22Rv1 (cell line): ENCODE results near the gene IMMP2L.

Experiments
- ZFX ChIP-seq: fragments of 450-650 bp; IDR thresholded peaks from 2 replicates; pipeline ENCODE4 v1.6.1; 2017; ENCODE audit warnings: antibody characterized with exemption, borderline replicate concordance
- TF ChIP-seq, protein P1 (sequence below): fragments of 450-650 bp; IDR thresholded peaks from 2 replicates; pipeline ENCODE4 v1.5.1; 2017; ENCODE audit warnings: mild to moderate bottlenecking

- TF ChIP-seq, protein P1, sequence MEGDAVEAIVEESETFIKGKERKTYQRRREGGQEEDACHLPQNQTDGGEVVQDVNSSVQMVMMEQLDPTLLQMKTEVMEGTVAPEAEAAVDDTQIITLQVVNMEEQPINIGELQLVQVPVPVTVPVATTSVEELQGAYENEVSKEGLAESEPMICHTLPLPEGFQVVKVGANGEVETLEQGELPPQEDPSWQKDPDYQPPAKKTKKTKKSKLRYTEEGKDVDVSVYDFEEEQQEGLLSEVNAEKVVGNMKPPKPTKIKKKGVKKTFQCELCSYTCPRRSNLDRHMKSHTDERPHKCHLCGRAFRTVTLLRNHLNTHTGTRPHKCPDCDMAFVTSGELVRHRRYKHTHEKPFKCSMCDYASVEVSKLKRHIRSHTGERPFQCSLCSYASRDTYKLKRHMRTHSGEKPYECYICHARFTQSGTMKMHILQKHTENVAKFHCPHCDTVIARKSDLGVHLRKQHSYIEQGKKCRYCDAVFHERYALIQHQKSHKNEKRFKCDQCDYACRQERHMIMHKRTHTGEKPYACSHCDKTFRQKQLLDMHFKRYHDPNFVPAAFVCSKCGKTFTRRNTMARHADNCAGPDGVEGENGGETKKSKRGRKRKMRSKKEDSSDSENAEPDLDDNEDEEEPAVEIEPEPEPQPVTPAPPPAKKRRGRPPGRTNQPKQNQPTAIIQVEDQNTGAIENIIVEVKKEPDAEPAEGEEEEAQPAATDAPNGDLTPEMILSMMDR: no peak
- no peak for TF ChIP-seq ZFX
Measured at GRCh38 chr7:110988890-110989501, 573.3 kb downstream of the IMMP2L start.
